Type B pancreatic cell (in vitro differentiated cells): ENCODE results near the gene BRICD5. TPM values are rescaled to one million over a fixed set of nuclear protein-coding genes. Genes with fewer than 3 reads are reported as not detected.

ENCODE experiments used
- DNase-seq: peaks from one replicate; pipeline ENCODE4 v3.0.0; 2021; ENCODE audit warnings: mixed read lengths; ENCODE audit not compliant: unreplicated experiment; ENCODE audit errors: extremely low spot score
- H3K27ac Mint-ChIP-seq: 2 replicates; pipeline ENCODE4 v1.8.0; 2021; ENCODE audit warnings: mild to moderate bottlenecking, mixed read lengths
- H3K27me3 Mint-ChIP-seq: 2 replicates; pipeline ENCODE4 v1.8.0; 2021; ENCODE audit warnings: mixed read lengths
- H3K36me3 Mint-ChIP-seq: 2 replicates; pipeline ENCODE4 v1.8.0; 2021; ENCODE audit warnings: mixed read lengths
- H3K4me1 Mint-ChIP-seq: one replicate; pipeline ENCODE4 v1.8.0; 2021; ENCODE audit warnings: mixed read lengths; ENCODE audit not compliant: unreplicated experiment
- H3K4me3 Mint-ChIP-seq: 2 replicates; pipeline ENCODE4 v1.8.0; 2021; ENCODE audit warnings: mild to moderate bottlenecking, mixed read lengths
- H3K9me3 Mint-ChIP-seq: 2 replicates; pipeline ENCODE4 v1.8.0; 2021; ENCODE audit warnings: mixed read lengths
- total RNA-seq: library from RNA; stranded (reverse); gene quantifications from 2 replicates; pipeline ENCODE4 v1.2.1, GENCODE V29; 2021; ENCODE audit warnings: low replicate concordance
- TF ChIP-seq, protein P1 (sequence below): fragments of 200-600 bp; sonication (generic); conservative IDR thresholded peaks from 2 replicates; pipeline ENCODE4 v1.5.0; 2021; ENCODE audit warnings: antibody characterized with exemption, mild to moderate bottlenecking

Gene BRICD5
- total RNA-seq, 1 donor from 2014 or later: 16.6 TPM

DNA sequence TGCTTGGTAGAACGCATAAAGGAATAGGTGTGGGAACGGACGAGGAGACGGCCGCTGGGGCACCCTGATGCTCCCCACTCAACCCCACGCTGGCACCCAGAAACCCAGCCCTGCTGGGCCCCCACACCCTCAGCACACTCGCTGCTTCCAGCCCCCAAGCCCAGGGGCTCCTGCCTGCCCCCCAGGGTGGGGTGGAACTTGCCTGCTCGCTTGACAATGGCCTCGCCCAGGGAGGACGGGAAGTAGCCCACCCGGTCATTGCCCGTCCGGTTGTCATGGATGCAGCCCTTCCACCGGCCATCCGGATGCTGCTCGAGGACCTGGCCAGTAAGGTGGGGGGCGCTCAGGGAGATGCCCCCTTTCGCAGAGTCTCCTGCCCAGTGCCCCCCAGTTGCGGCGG is 24.2 kb downstream of the BRICD5 start:
- Mint-ChIP-seq H3K9me3 (no peaks in the 10 kb centered on the region), H3K36me3 (no peaks in the 10 kb centered on the region), H3K27me3 (no peaks in the 10 kb centered on the region), H3K4me1 (peaks cover 3% of the 10 kb centered on the region), H3K4me3 (no peak overlapping the region), H3K27ac (no peak overlapping the region)
- DNase-seq: no peak
- TF ChIP-seq, protein P1, sequence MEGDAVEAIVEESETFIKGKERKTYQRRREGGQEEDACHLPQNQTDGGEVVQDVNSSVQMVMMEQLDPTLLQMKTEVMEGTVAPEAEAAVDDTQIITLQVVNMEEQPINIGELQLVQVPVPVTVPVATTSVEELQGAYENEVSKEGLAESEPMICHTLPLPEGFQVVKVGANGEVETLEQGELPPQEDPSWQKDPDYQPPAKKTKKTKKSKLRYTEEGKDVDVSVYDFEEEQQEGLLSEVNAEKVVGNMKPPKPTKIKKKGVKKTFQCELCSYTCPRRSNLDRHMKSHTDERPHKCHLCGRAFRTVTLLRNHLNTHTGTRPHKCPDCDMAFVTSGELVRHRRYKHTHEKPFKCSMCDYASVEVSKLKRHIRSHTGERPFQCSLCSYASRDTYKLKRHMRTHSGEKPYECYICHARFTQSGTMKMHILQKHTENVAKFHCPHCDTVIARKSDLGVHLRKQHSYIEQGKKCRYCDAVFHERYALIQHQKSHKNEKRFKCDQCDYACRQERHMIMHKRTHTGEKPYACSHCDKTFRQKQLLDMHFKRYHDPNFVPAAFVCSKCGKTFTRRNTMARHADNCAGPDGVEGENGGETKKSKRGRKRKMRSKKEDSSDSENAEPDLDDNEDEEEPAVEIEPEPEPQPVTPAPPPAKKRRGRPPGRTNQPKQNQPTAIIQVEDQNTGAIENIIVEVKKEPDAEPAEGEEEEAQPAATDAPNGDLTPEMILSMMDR: no peak

DNA sequence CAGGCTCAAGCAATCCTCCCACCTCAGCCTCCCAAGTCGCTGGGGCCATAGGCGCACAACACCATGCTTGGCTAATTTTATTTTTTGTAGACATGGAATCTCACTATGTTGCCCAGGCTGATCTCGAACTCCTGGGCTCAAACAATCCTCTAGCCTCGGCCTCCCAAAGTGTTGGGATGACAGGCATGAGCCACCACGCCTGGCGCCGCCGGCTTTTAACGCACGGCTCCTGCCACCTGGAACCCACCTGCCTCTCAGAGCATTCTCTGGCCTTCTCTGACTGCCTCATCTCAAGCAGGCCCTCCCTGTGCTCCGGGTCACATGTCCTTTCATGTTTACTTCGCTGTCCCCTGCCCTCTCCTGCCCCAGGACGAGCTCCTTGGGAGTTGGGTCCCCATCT is 24.6 kb downstream of the BRICD5 start:
- peaks cover 3% of the 10 kb centered on the region for H3K4me1 Mint-ChIP-seq
- H3K36me3 Mint-ChIP-seq: no peaks in the 10 kb centered on the region
- no peaks in the 10 kb centered on the region for H3K9me3 Mint-ChIP-seq
- no peaks in the 10 kb centered on the region for H3K27me3 Mint-ChIP-seq
- H3K27ac Mint-ChIP-seq: no peak overlapping the region
- no peak overlapping the region for H3K4me3 Mint-ChIP-seq
- TF ChIP-seq, protein P1: no peak
- no peak for DNase-seq

DNA sequence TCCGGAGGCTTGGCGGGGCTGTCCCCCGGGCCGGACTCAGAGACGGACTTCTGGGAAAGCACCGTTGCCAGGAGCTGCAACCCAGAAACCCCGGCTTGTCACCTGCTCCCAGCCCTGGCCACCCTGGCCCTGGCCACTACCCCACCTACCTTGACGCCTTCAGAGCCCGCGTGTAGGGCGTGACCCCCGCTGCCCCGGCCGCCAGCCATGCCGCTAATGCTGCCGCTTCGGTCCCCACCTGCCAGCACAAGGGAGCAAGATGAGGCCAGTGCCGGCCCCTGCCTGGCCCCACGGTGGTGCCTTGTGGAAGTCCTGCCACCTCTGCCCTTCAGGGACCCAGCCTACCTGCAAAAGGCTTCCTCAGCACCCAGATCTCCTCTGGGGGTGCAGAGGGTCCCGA is 25.7 kb downstream of the BRICD5 start:
- Mint-ChIP-seq H3K9me3 (no peaks in the 10 kb centered on the region), H3K36me3 (no peaks in the 10 kb centered on the region), H3K4me3 (no peak overlapping the region), H3K27me3 (no peaks in the 10 kb centered on the region), H3K4me1 (peaks cover 3% of the 10 kb centered on the region), H3K27ac (no peak overlapping the region)
- DNase-seq: no peak
- TF ChIP-seq, protein P1: no peak

DNA sequence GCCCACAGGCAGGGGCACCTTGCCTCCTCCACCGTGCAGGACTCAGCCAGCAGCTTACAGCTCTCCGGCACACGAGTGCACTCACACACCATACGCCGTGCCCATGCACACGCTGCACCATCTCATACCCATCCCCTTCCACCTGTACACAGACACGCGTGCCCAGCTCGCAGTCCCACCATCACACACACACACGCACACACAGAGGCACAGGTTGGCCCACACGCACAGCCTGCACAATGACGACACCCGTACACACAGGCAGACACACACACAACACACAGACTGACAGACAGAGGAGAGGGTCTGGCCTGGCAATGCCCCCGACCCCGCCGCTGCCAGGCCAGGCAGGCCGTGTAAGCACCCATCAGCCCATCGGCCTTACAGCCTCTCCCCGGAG is 26.3 kb downstream of the BRICD5 start:
- H3K9me3 Mint-ChIP-seq: no peaks in the 10 kb centered on the region
- no peak overlapping the region for H3K4me3 Mint-ChIP-seq

DNA sequence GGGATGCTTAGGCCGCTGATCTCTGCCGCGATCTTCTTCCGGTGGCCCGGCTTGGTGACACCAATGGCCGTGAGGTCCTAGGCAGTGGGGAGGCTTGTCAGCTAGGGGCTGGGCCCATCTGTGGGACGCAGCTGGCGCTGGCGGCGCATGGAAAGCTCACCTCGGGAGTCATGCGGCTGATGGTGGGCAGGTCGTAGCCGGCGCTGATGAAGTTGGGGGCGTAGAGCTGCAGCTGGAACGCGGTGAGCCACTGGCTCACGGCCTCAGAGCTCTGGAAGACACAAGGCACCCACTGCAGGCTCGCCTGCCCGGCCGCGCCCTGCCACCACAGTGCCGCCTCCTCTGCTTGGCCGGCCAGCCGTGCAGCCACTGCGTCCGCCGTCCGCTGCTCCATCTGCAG is 27.0 kb downstream of the BRICD5 start:
- no peak for DNase-seq
- H3K9me3 Mint-ChIP-seq: no peaks in the 10 kb centered on the region
- peaks cover 3% of the 10 kb centered on the region for H3K4me1 Mint-ChIP-seq
- TF ChIP-seq, protein P1: no peak
- no peaks in the 10 kb centered on the region for H3K36me3 Mint-ChIP-seq
- H3K4me3 Mint-ChIP-seq: no peak overlapping the region
- H3K27ac Mint-ChIP-seq: no peak overlapping the region
- H3K27me3 Mint-ChIP-seq: no peaks in the 10 kb centered on the region

More for the DNA sequence above, 26.3 kb downstream of the BRICD5 start:
- H3K27me3 Mint-ChIP-seq: no peaks in the 10 kb centered on the region
- no peaks in the 10 kb centered on the region for H3K36me3 Mint-ChIP-seq
- TF ChIP-seq, protein P1: no peak
- no peak overlapping the region for H3K27ac Mint-ChIP-seq
- H3K4me1 Mint-ChIP-seq: peaks cover 3% of the 10 kb centered on the region
- no peak for DNase-seq

DNA sequence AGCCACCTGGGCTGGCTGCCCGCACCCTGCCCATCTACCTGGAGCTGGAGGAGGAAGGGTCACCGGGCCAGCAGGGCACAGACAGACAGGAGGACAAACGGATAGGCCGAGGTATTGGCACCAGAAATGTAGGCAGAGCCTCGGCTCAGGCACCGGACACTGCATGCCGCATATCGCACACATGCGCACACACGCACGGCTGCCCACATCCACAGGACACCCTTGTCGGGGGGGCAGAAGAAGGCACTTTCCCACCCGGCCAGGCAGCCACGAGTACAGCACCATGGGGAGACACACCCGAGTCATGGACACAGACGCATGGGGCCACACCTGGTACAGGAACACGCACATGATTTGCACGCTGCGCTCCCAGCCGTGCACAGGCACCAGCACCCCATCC is 28.7 kb downstream of the BRICD5 start:
- H3K4me3 Mint-ChIP-seq: peak overlapping the region; percentile 23
- H3K36me3 Mint-ChIP-seq: peaks cover 4% of the 10 kb centered on the region
- H3K9me3 Mint-ChIP-seq: no peaks in the 10 kb centered on the region
- H3K27ac Mint-ChIP-seq: no peak overlapping the region
- TF ChIP-seq, protein P1: no peak
- DNase-seq: no peak
- peaks cover 3% of the 10 kb centered on the region for H3K4me1 Mint-ChIP-seq
- no peaks in the 10 kb centered on the region for H3K27me3 Mint-ChIP-seq
